Epithelial cell of esophagus (primary cell): ENCODE results near the gene UNC119B.
A peak's percentile ranks its signal among the peaks of the same experiment; 100 is the strongest.

Experiments
- DNase-seq: peaks from one replicate; pipeline ENCODE4 v3.0.0; 2010; ENCODE audit warnings: low read depth
- H3K4me3 ChIP-seq: 2 replicates; pipeline ENCODE4 v1.5.1; 2011; ENCODE audit warnings: mild to moderate bottlenecking, low read length, control low read depth
- CTCF ChIP-seq: IDR thresholded peaks from 2 replicates; pipeline ENCODE4 v1.5.1; 2011; ENCODE audit warnings: low read depth, mild to moderate bottlenecking, low read length, control low read depth, inconsistent platforms; ENCODE audit not compliant: insufficient read depth; ENCODE audit errors: missing control alignments

Gene UNC119B

GRCh38 chr12:120766566-120766965 lies 56.3 kb downstream of the UNC119B start:
- H3K4me3 ChIP-seq, result no peak overlapping the region
- DNase-seq, result no peak
- no peak for TF ChIP-seq CTCF

- no peak overlapping the region for H3K4me3 ChIP-seq
- TF ChIP-seq CTCF, result no peak
- DNase-seq, result peak; percentile 31
These were observed 57.1 kb downstream of the UNC119B start for GRCh38 chr12:120767071-120768024.

GRCh38 chr12:120771097-120771496 lies 60.8 kb downstream of the UNC119B start:
- TF ChIP-seq CTCF, result no peak
- no peak for DNase-seq

More at GRCh38 chr12:120771097-120771496, 60.8 kb downstream of the UNC119B start:
- no peak overlapping the region for H3K4me3 ChIP-seq
